Measurements from ENCODE around the gene MOV10. TPM values are rescaled to one million over a fixed set of nuclear protein-coding genes. Genes with fewer than 3 reads are reported as not detected.

Gene MOV10
- total and polyA plus RNA-seq, 2 of the 13 experiments (the other 11 are each of a cell fraction or from before 2014, with no cell fraction given), result 56.4 to 58.2 TPM

- ChIA-PET POLR2A (no interaction called here), CTCF (ENCODE audit: low intra/inter-chr PET ratio, low total read pairs) (no interaction called here)
- no TSS peak for BruUV-seq (replicated peaks)
- DNase-seq (ENCODE audit: low spot score) (no peak), ATAC-seq (no peak), FAIRE-seq (no peak)
- Histone ChIP-seq H3K4me1 (ENCODE audit: insufficient read depth, low read length) (no peaks in the 10 kb centered on the region), H4K20me1 (ENCODE audit: insufficient read depth, low read length) (no peaks in the 10 kb centered on the region), H3K27me3 (ENCODE audit: control insufficient read depth in 1 of 2, insufficient read depth in 2 of 2, low read length in 2 of 2) (no peaks in the 10 kb centered on the region), H3K79me2 (ENCODE audit: insufficient read depth, low read length) (peaks cover 19% of the 10 kb centered on the region), H3K4me2 (ENCODE audit: low read depth, low read length) (no peak overlapping the region), H3K27ac (ENCODE audit: extremely low read length, insufficient read depth, low read length) (no peak overlapping the region), H2AFZ (ENCODE audit: low read length) (no peak overlapping the region), H3K36me3 (replicated peaks in 1 of 2; ENCODE audit: control insufficient read depth in 1 of 2, insufficient read depth in 2 of 2, low read length in 2 of 2) (peaks cover 7 to 18% of the 10 kb centered on the region in 2 experiments), H3K4me3 (replicated peaks in 1 of 3; ENCODE audit: insufficient read depth in 1 of 3, low read depth in 2 of 3, low read length in 3 of 3) (no peak overlapping the region), H3K9me3 (ENCODE audit: low read length) (no peaks in the 10 kb centered on the region), H3K9ac (ENCODE audit: insufficient read depth, low read depth, low read length) (no peak overlapping the region)
- TF ChIP-seq ZNF780A (CRISPR knock-in tag; IDR thresholded peaks at IDR 0.05) (no peak), THAP11 (CRISPR knock-in tag; IDR thresholded peaks at IDR 0.05) (no peak), ZNF143 (CRISPR knock-in tag; IDR thresholded peaks at IDR 0.05) (no peak), CENPBD1 (CRISPR knock-in tag; IDR thresholded peaks at IDR 0.05; ENCODE audit: borderline replicate concordance, low read depth) (no peak), EP300 (IDR thresholded peaks at IDR 0.05; ENCODE audit: low read depth in 2 of 2, low read length in 2 of 2) (no peak), EP300 (CRISPR knock-in tag; IDR thresholded peaks at IDR 0.05; ENCODE audit: borderline replicate concordance) (no peak), SIX4 (CRISPR knock-in tag; IDR thresholded peaks at IDR 0.05) (no peak), RARG (CRISPR knock-in tag; IDR thresholded peaks at IDR 0.05; ENCODE audit: low read depth) (no peak), KMT2B (CRISPR knock-in tag; IDR thresholded peaks at IDR 0.05) (no peak), MEIS1 (CRISPR knock-in tag; IDR thresholded peaks at IDR 0.05; ENCODE audit: borderline replicate concordance) (no peak), FLYWCH1 (CRISPR knock-in tag; IDR thresholded peaks at IDR 0.05) (no peak), ZBTB44 (CRISPR knock-in tag; IDR thresholded peaks at IDR 0.05) (no peak), FOXP1 (IDR thresholded peaks at IDR 0.05) (no peak), FOXP1 (CRISPR knock-in tag; IDR thresholded peaks at IDR 0.05) (no peak)
- WGBS (ENCODE audit: low lambda C conversion rate), result 79% methylated on average over 3 of the region's 3 CpGs
- intact Hi-C loops (cut with micrococcal nuclease; ENCODE audit: unreplicated experiment) (no loop called here), in situ Hi-C loops (cut with HindIII; ENCODE audit: extremely low pct_ligation_motif_present, low pct_unique_long_range_greater_than_20kb) (no loop called here)
Observed at GRCh38 chr1:112686417-112686816, 12.0 kb downstream of the MOV10 start.
